ENCODE data around the gene SHANK2.

- TF ChIP-seq CTCF (optimal IDR thresholded peaks at IDR 0.05 in 1 of 3, IDR thresholded peaks at IDR 0.05 in 1 of 3, conservative IDR thresholded peaks at IDR 0.05 in 1 of 3; ENCODE audit: extremely low read depth in 1 of 3, insufficient read depth in 2 of 3, low read length in 3 of 3) (no peak), EZH2 (IDR thresholded peaks at IDR 0.05; ENCODE audit: low read length) (no peak)
Measured at GRCh38 chr11:71236836-71237475, 15.4 kb downstream of the SHANK2 start.
